MM.1S (cell line): ENCODE measurements around the gene DDX5.

Experiments used
- DNase-seq: peaks from one replicate; pipeline ENCODE4 v3.0.0-alpha.2; 2015
- H2AFZ ChIP-seq: fragments of 300-600 bp; sonication (generic); 2 replicates; pipeline ENCODE4 v1.6.0; 2016; ENCODE audit warnings: antibody characterized with exemption, low read length
- H3F3A ChIP-seq: fragments of 300-600 bp; sonication (generic); 2 replicates; pipeline ENCODE4 v1.6.1; 2016; ENCODE audit warnings: mild to moderate bottlenecking, antibody characterized with exemption, low read length, moderate library complexity, mixed read lengths; ENCODE audit not compliant: insufficient read depth
- H3K27ac ChIP-seq: fragments of 300-600 bp; sonication (generic); 2 replicates; pipeline ENCODE4 v1.5.1; 2016; ENCODE audit warnings: mild to moderate bottlenecking, low read length
- H3K27me3 ChIP-seq: fragments of 300-600 bp; sonication (generic); replicated peaks from 2 replicates; pipeline ENCODE4 v1.6.0; 2016; ENCODE audit warnings: low read length; ENCODE audit not compliant: insufficient read depth
- H3K36me3 ChIP-seq: fragments of 300-600 bp; sonication (generic); replicated peaks from 2 replicates; pipeline ENCODE4 v1.6.1; 2016; ENCODE audit warnings: mild to moderate bottlenecking, low read length, mixed read lengths; ENCODE audit not compliant: insufficient read depth
- H3K4me1 ChIP-seq: fragments of 300-600 bp; sonication (generic); 2 replicates; pipeline ENCODE4 v1.6.1; 2016; ENCODE audit warnings: low read length, mixed read lengths
- H3K4me2 ChIP-seq: fragments of 300-600 bp; sonication (generic); 2 replicates; pipeline ENCODE4 v1.6.0; 2016; ENCODE audit warnings: low read depth, low read length
- H3K4me3 ChIP-seq: fragments of 300-600 bp; sonication (generic); 2 replicates; pipeline ENCODE4 v1.5.1; 2016; ENCODE audit warnings: low read length, mixed read lengths
- H3K79me2 ChIP-seq: fragments of 300-600 bp; sonication (generic); 2 replicates; pipeline ENCODE4 v1.6.1; 2016; ENCODE audit warnings: mixed run types, low read length, mixed read lengths
- H3K9ac ChIP-seq: fragments of 300-600 bp; sonication (generic); 2 replicates; pipeline ENCODE4 v1.6.1; 2016; ENCODE audit warnings: low read length, mixed read lengths
- H3K9me2 ChIP-seq: fragments of 300-600 bp; sonication (generic); replicated peaks from 2 replicates; pipeline ENCODE4 v1.6.1; 2016; ENCODE audit warnings: mild to moderate bottlenecking, low read length, mixed read lengths; ENCODE audit not compliant: insufficient read depth
- H3K9me3 ChIP-seq: fragments of 300-600 bp; sonication (generic); replicated peaks from 2 replicates; pipeline ENCODE4 v1.6.1; 2016; ENCODE audit warnings: mild to moderate bottlenecking, low read length, mixed read lengths; ENCODE audit not compliant: insufficient read depth
- H4K20me1 ChIP-seq: fragments of 300-600 bp; sonication (generic); 2 replicates; pipeline ENCODE4 v1.6.1; 2016; ENCODE audit warnings: mild to moderate bottlenecking, low read length, moderate library complexity, mixed read lengths; ENCODE audit not compliant: insufficient read depth
- EZH2 ChIP-seq: fragments of 300-600 bp; sonication (generic); optimal IDR thresholded peaks from 2 replicates; pipeline ENCODE3; 2017; ENCODE audit warnings: low read depth, mild to moderate bottlenecking, antibody characterized with exemption, low read length, mixed read lengths
- EZH2phosphoT487 ChIP-seq: fragments of 300-600 bp; sonication (generic); IDR thresholded peaks from 2 replicates; pipeline ENCODE4 v1.6.1; 2018; ENCODE audit warnings: antibody characterized with exemption, low read length
- TF ChIP-seq, protein P1 (sequence below): fragments of 300-600 bp; sonication (generic); IDR thresholded peaks from 2 replicates; pipeline ENCODE4 v1.5.1; 2016; ENCODE audit warnings: antibody characterized with exemption, low read length, mixed read lengths

DDX5 gene

GRCh38 chr17:64531955-64532371 is 25.9 kb upstream of the DDX5 start:
- no peak for DNase-seq

GRCh38 chr17:64529221-64529620 is 23.1 kb upstream of the DDX5 start:
- no peak overlapping the region for H3K27ac ChIP-seq
- no peak overlapping the region for H3K4me2 ChIP-seq
- TF ChIP-seq EZH2phosphoT487 (no peak), EZH2 (no peak)
- TF ChIP-seq, protein P1, sequence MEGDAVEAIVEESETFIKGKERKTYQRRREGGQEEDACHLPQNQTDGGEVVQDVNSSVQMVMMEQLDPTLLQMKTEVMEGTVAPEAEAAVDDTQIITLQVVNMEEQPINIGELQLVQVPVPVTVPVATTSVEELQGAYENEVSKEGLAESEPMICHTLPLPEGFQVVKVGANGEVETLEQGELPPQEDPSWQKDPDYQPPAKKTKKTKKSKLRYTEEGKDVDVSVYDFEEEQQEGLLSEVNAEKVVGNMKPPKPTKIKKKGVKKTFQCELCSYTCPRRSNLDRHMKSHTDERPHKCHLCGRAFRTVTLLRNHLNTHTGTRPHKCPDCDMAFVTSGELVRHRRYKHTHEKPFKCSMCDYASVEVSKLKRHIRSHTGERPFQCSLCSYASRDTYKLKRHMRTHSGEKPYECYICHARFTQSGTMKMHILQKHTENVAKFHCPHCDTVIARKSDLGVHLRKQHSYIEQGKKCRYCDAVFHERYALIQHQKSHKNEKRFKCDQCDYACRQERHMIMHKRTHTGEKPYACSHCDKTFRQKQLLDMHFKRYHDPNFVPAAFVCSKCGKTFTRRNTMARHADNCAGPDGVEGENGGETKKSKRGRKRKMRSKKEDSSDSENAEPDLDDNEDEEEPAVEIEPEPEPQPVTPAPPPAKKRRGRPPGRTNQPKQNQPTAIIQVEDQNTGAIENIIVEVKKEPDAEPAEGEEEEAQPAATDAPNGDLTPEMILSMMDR, result no peak
- H3K9me3 ChIP-seq, result no peaks in the 10 kb centered on the region
- H3K4me1 ChIP-seq, result no peaks in the 10 kb centered on the region
- no peaks in the 10 kb centered on the region for H3K79me2 ChIP-seq
- no peak overlapping the region for H2AFZ ChIP-seq
- DNase-seq, result no peak
- H3F3A ChIP-seq, result no peaks in the 10 kb centered on the region
- H4K20me1 ChIP-seq, result no peaks in the 10 kb centered on the region
- no peaks in the 10 kb centered on the region for H3K27me3 ChIP-seq
- H3K36me3 ChIP-seq, result peaks cover 15% of the 10 kb centered on the region
- H3K9ac ChIP-seq, result no peak overlapping the region
- no peaks in the 10 kb centered on the region for H3K9me2 ChIP-seq
- no peak overlapping the region for H3K4me3 ChIP-seq

More at GRCh38 chr17:64531955-64532371, 25.9 kb upstream of the DDX5 start:
- Histone ChIP-seq H3F3A (no peaks in the 10 kb centered on the region), H3K4me2 (no peak overlapping the region), H3K9me3 (no peaks in the 10 kb centered on the region), H3K36me3 (peaks cover 5% of the 10 kb centered on the region; the same call in 1 of the 2 replicates), H3K27me3 (no peaks in the 10 kb centered on the region), H3K9ac (no peak overlapping the region), H3K4me3 (no peak overlapping the region), H3K79me2 (no peaks in the 10 kb centered on the region), H4K20me1 (no peaks in the 10 kb centered on the region), H2AFZ (no peak overlapping the region), H3K27ac (no peak overlapping the region), H3K4me1 (no peaks in the 10 kb centered on the region), H3K9me2 (no peaks in the 10 kb centered on the region)
- no peak for TF ChIP-seq EZH2phosphoT487
- TF ChIP-seq EZH2, result no peak
- TF ChIP-seq, protein P1, result no peak

- H3K4me2 ChIP-seq, result no peak overlapping the region
- H3K4me1 ChIP-seq, result no peaks in the 10 kb centered on the region
- no peak for TF ChIP-seq EZH2
- TF ChIP-seq EZH2phosphoT487, result no peak
- TF ChIP-seq, protein P1, result no peak
- no peak overlapping the region for H3K4me3 ChIP-seq
- no peak overlapping the region for H3K27ac ChIP-seq
- H4K20me1 ChIP-seq, result no peaks in the 10 kb centered on the region
- no peaks in the 10 kb centered on the region for H3K79me2 ChIP-seq
- no peak overlapping the region for H2AFZ ChIP-seq
- no peak overlapping the region for H3K9ac ChIP-seq
- H3K27me3 ChIP-seq, result no peaks in the 10 kb centered on the region
- H3K9me3 ChIP-seq, result no peaks in the 10 kb centered on the region
- no peak for DNase-seq
- H3K36me3 ChIP-seq, result peaks cover 18% of the 10 kb centered on the region
- H3K9me2 ChIP-seq, result no peaks in the 10 kb centered on the region
- no peaks in the 10 kb centered on the region for H3F3A ChIP-seq
Observed at GRCh38 chr17:64527914-64528313, 21.8 kb upstream of the DDX5 start.
